Spleen (tissue), 11 donors: Measurements from ENCODE around the gene CBFA2T2. TPM values are rescaled to one million over a fixed set of nuclear protein-coding genes. Genes with fewer than 3 reads are reported as not detected.

Experiments
- DNase-seq: peaks from one replicate; pipeline ENCODE4 v3.0.0-alpha.2; 2020
- H3K27ac ChIP-seq, 8 donors: fragments of 200-600 bp; sonication (generic) in 7 of 8; 1 replicate in 4 of 8; 2 replicates in 4 of 8; pipeline versions ENCODE4 v1.5.0 to v1.8.0; 2016 to 2021; ENCODE audit warnings: inconsistent platforms in 4 of 8, mild to moderate bottlenecking in 4 of 8, moderate library complexity in 1 of 8
- H3K27me3 ChIP-seq, 7 donors: fragments of 200-600 bp; sonication (generic) in 6 of 7; replicated peaks in 1 of 7; 1 replicate in 4 of 7; 2 replicates in 3 of 7; pipeline versions ENCODE4 v1.5.0 to v1.8.0; 2016 to 2021; ENCODE audit warnings: inconsistent platforms in 3 of 7, mild to moderate bottlenecking in 1 of 7
- H3K36me3 ChIP-seq, 6 donors: fragments of 200-600 bp; sonication (generic) in 5 of 6; 1 replicate in 4 of 6; 2 replicates in 2 of 6; pipeline versions ENCODE4 v1.5.0 to v1.8.0; 2016 to 2021; ENCODE audit warnings: inconsistent platforms in 2 of 6
- H3K4me1 ChIP-seq, 6 donors: fragments of 200-600 bp; sonication (generic) in 5 of 6; 1 replicate in 3 of 6; 2 replicates in 3 of 6; pipeline versions ENCODE4 v1.5.0 to v1.8.0; 2016 to 2021; ENCODE audit warnings: inconsistent platforms in 3 of 6
- H3K4me3 ChIP-seq, 8 donors: fragments of 200-600 bp; sonication (generic) in 7 of 8; 1 replicate in 4 of 8; 2 replicates in 4 of 8; pipeline versions ENCODE4 v1.5.0 to v1.8.0; 2016 to 2021; ENCODE audit warnings: inconsistent platforms in 4 of 8, mild to moderate bottlenecking in 4 of 8, moderate library complexity in 2 of 8
- H3K9me3 ChIP-seq, 8 donors: fragments of 200-600 bp; sonication (generic) in 7 of 8; 1 replicate in 4 of 8; 2 replicates in 4 of 8; pipeline versions ENCODE4 v1.5.0 to v1.8.0; 2016 to 2021; ENCODE audit warnings: inconsistent platforms in 4 of 8
- CTCF ChIP-seq, 11 experiments: fragments of 200-600 bp in 7 of 11; fragments of 450-650 bp in 4 of 11; sonication (generic) in 4 of 11; IDR thresholded peaks in 8 of 11; conservative IDR thresholded peaks in 3 of 11; 1 replicate in 7 of 11; 2 replicates in 4 of 11; pipeline versions ENCODE4 v1.4.0 to v1.8.0; 2016 to 2021; ENCODE audit warnings: antibody characterized with exemption in 11 of 11, inconsistent platforms in 4 of 11, mild to moderate bottlenecking in 1 of 11
- POLR2A ChIP-seq, 3 donors: fragments of 450-650 bp; IDR thresholded peaks; one replicate each; pipeline ENCODE4 v1.5.1; 2017; ENCODE audit warnings: antibody characterized with exemption in 3 of 3, mild to moderate bottlenecking in 1 of 3
- POLR2AphosphoS5 ChIP-seq, 3 donors: sonication (generic); formaldehyde crosslinking; IDR thresholded peaks; one replicate each; pipeline ENCODE4 v1.5.1; 2017; ENCODE audit warnings: antibody characterized with exemption in 3 of 3
- WGBS, 5 donors: extraction: QIAGEN DNeasy Blood & Tissue Kit in 3 of 5; methylation state at CpG; one replicate each; pipeline versions ENCODE4 v1.1.5 to v1.1.7; 2013 to 2018; 5-methylcytosine and 5-hydroxymethylcytosine counted together
- intact Hi-C: fragments of 100-400 bp; cut with DNase I; formaldehyde crosslinking; loops from one replicate; pipeline ENCODE4 v1.15.0; 2023; ENCODE audit warnings: low total_unique reads
- polyA plus RNA-seq, 3 donors: library from polyadenylated mRNA; stranded (reverse); fragments of 200-250 nt; gene quantifications; one replicate each; pipeline ENCODE4 v1.2.1, GENCODE V29; 2013
- total RNA-seq, 7 donors: library from RNA; depleted of rRNA in 3 of 7; stranded (reverse); fragments of >200 nt in 3 of 7; fragmentation: NEBNext Ultra II Directional in 4 of 7; extraction: Animal tissue kit (Norgen Biotek cat#: 25700) in 4 of 7; gene quantifications; one replicate each; pipeline versions ENCODE4 v1.1.0 to v1.2.1, GENCODE V29; 2016 to 2021
- donor health status: healthy with polysubstance abuse.
- donor health status: DM: no; HTN: no; CAD: no; lungs with moderate emphysema.
- donor health status: DM: no; HTN: no; CAD: no.
- donor health status: Bipolar disorder and iron deficiency.
- donor health status: healthy.
- donor health status: DM: no; HTN: no; CAD: no.
- donor health status: DM: yes; HTN: yes; CAD: no.

The CBFA2T2 gene
- total and polyA plus RNA-seq, 10 donors, result 3.3 to 25.4 (median 17.8) TPM

- Histone ChIP-seq H3K27me3 (no peaks in the 10 kb centered on the region), H3K4me3 (no peak overlapping the region), H3K4me1 (peaks cover 0 to 15% (median 9%) of the 10 kb centered on the region in 6 donors), H3K27ac (no peak overlapping the region), H3K36me3 (peaks cover 0 to 33% (median 6%) of the 10 kb centered on the region in 6 donors), H3K9me3 (no peaks in the 10 kb centered on the region)
- intact Hi-C loops, result loop anchor here (5.0 kb wide), 1 partner anchor 197 kb away; no protein-coding TSS in a partner anchor
- peak; percentile 59 for DNase-seq
- TF ChIP-seq POLR2AphosphoS5 (IDR thresholded peaks at IDR 0.05) (no peak), POLR2A (IDR thresholded peaks at IDR 0.05) (no peak), CTCF (IDR thresholded peaks at IDR 0.05 in 8 of 11, conservative IDR thresholded peaks at IDR 0.05 in 3 of 11) (no peak)
- 77 to 87% (median 79%) methylated on average over 13 to 14 of the region's 14 CpGs for WGBS, 5 donors
Observed at GRCh38 chr20:33654680-33655161, 164.8 kb downstream of the CBFA2T2 start.

- WGBS, 5 donors, result 71 to 89% (median 80%) methylated on average over 4 of the region's 4 CpGs
- Histone ChIP-seq H3K27ac (no peak overlapping the region), H3K9me3 (no peaks in the 10 kb centered on the region), H3K4me3 (no peak overlapping the region), H3K27me3 (no peaks in the 10 kb centered on the region), H3K4me1 (peaks cover 0 to 15% (median 9%) of the 10 kb centered on the region in 6 donors), H3K36me3 (peaks cover 0 to 38% (median 8%) of the 10 kb centered on the region in 6 donors)
- intact Hi-C loops, result no loop called here
- peak; percentile 34 for DNase-seq
- TF ChIP-seq POLR2A (IDR thresholded peaks at IDR 0.05), result no peak
Observed at GRCh38 chr20:33655164-33655563, 165.3 kb downstream of the CBFA2T2 start.

GRCh38 chr20:33656010-33656782 lies 166.3 kb downstream of the CBFA2T2 start:
- peak; percentile 68 for DNase-seq
- no peak for TF ChIP-seq POLR2A (IDR thresholded peaks at IDR 0.05)
- no peak overlapping the region for H3K27ac ChIP-seq
- intact Hi-C loops, result no loop called here
- WGBS, 5 donors, result 89 to 95% (median 94%) methylated on average over 9 to 10 of the region's 10 CpGs
- no peaks in the 10 kb centered on the region for H3K27me3 ChIP-seq
- H3K4me3 ChIP-seq, result no peak overlapping the region
- peaks cover 0 to 15% (median 9%) of the 10 kb centered on the region in 6 donors for H3K4me1 ChIP-seq
- H3K9me3 ChIP-seq, result no peaks in the 10 kb centered on the region
- peaks cover 0 to 39% (median 8%) of the 10 kb centered on the region in 6 donors for H3K36me3 ChIP-seq

- H3K36me3 ChIP-seq, result peaks cover 0 to 39% (median 8%) of the 10 kb centered on the region in 6 donors
- intact Hi-C loops, result no loop called here
- no peak overlapping the region for H3K27ac ChIP-seq
- 92 to 97% (median 94%) methylated on average over 13 to 17 of the region's 17 CpGs for WGBS, 5 donors
- DNase-seq, result peak; percentile 68
- no peak overlapping the region for H3K4me3 ChIP-seq
- TF ChIP-seq CTCF (IDR thresholded peaks at IDR 0.05 in 8 of 11, conservative IDR thresholded peaks at IDR 0.05 in 3 of 11) (no peak), POLR2AphosphoS5 (IDR thresholded peaks at IDR 0.05) (no peak), POLR2A (IDR thresholded peaks at IDR 0.05) (no peak)
- peaks cover 0 to 15% (median 9%) of the 10 kb centered on the region in 6 donors for H3K4me1 ChIP-seq
- H3K27me3 ChIP-seq, result no peaks in the 10 kb centered on the region
- no peaks in the 10 kb centered on the region for H3K9me3 ChIP-seq
Observed at GRCh38 chr20:33656783-33657703, 167.1 kb downstream of the CBFA2T2 start.
